ENCODE data around the gene MIPOL1. TPM values are rescaled to one million over a fixed set of nuclear protein-coding genes. Genes with fewer than 3 reads are reported as not detected.
"Not testable (repeated sequence)": the region's sequence is repeated elsewhere in the genome, so short reads cannot be mapped to it uniquely, and the experiment has no call there.

The MIPOL1 gene
- total RNA-seq, 1 experiment from 2014 or later = 13.1 TPM

- H3K4me3 ChIP-seq = no peak overlapping the region
- H3K27ac ChIP-seq = no peak overlapping the region
- intact Hi-C loops (cut with micrococcal nuclease; ENCODE audit: unreplicated experiment) = no loop called here
- ChIA-PET POLR2A (ENCODE audit: unreplicated experiment) (no interaction called here), CTCF (no interaction called here)
- H3K27me3 ChIP-seq (ENCODE audit: insufficient read depth, low read depth) = no peaks in the 10 kb centered on the region
- DNase-seq = no peak
- 0 out of 2 replicates have a peak, but pooled peaks cover 4% of the 10 kb centered on the region for H3F3A ChIP-seq (ENCODE audit: insufficient read depth, low read depth)
- H3K9me3 ChIP-seq (ENCODE audit: insufficient read depth, low read depth) = no peaks in the 10 kb centered on the region
- TF ChIP-seq EZH2 (IDR thresholded peaks at IDR 0.05; ENCODE audit: low read depth) (no peak), CTCF (conservative IDR thresholded peaks at IDR 0.05) (no peak)
- H3K36me3 ChIP-seq (ENCODE audit: low read depth) = no peaks in the 10 kb centered on the region
- no peaks in the 10 kb centered on the region for H3K9me2 ChIP-seq (ENCODE audit: insufficient read depth)
- H4K20me1 ChIP-seq (ENCODE audit: insufficient read depth) = no peaks in the 10 kb centered on the region
- no peak overlapping the region for H2AFZ ChIP-seq
- BruUV-seq (replicated peaks) = no TSS peak
- H3K4me2 ChIP-seq = no peak overlapping the region
- H3K4me1 ChIP-seq (replicated peaks; ENCODE audit: insufficient read depth) = peaks cover 13% of the 10 kb centered on the region
- H3K79me2 ChIP-seq (ENCODE audit: low read depth) = no peaks in the 10 kb centered on the region
Observed at GRCh38 chr14:37551119-37551518, 353.4 kb downstream of the MIPOL1 start.

GRCh38 chr14:37553935-37554550, 356.3 kb downstream of the MIPOL1 start:
- CTCF ChIA-PET = no interaction called here
- BruUV-seq (replicated peaks) = no TSS peak
- Histone ChIP-seq H2AFZ (no peak overlapping the region), H3F3A (ENCODE audit: insufficient read depth, low read depth) (no peaks in the 10 kb centered on the region), H3K4me3 (no peak overlapping the region), H3K4me2 (no peak overlapping the region), H3K9me3 (ENCODE audit: insufficient read depth, low read depth) (no peaks in the 10 kb centered on the region), H3K9me2 (ENCODE audit: insufficient read depth) (no peaks in the 10 kb centered on the region), H4K20me1 (ENCODE audit: insufficient read depth) (no peaks in the 10 kb centered on the region), H3K27ac (no peak overlapping the region), H3K27me3 (ENCODE audit: insufficient read depth, low read depth) (no peaks in the 10 kb centered on the region), H3K4me1 (replicated peaks; ENCODE audit: insufficient read depth) (no peaks in the 10 kb centered on the region), H3K36me3 (ENCODE audit: low read depth) (no peaks in the 10 kb centered on the region), H3K79me2 (ENCODE audit: low read depth) (no peaks in the 10 kb centered on the region)
- TF ChIP-seq EZH2 (IDR thresholded peaks at IDR 0.05; ENCODE audit: low read depth) (no peak), CTCF (conservative IDR thresholded peaks at IDR 0.05) (no peak)
- intact Hi-C loops (cut with micrococcal nuclease; ENCODE audit: unreplicated experiment) = no loop called here
- no peak for DNase-seq
- POLR2A ChIA-PET (ENCODE audit: unreplicated experiment) = no interaction called here

GRCh38 chr14:37555596-37555995, 357.9 kb downstream of the MIPOL1 start:
- H3K4me3 ChIP-seq; H3K36me3 ChIP-seq (ENCODE audit: low read depth); H4K20me1 ChIP-seq (ENCODE audit: insufficient read depth); CTCF ChIA-PET; intact Hi-C loops (cut with micrococcal nuclease; ENCODE audit: unreplicated experiment); DNase-seq; H3K9me2 ChIP-seq (ENCODE audit: insufficient read depth); H3K4me2 ChIP-seq; H3F3A ChIP-seq (ENCODE audit: insufficient read depth, low read depth); POLR2A ChIA-PET (ENCODE audit: unreplicated experiment); H3K27me3 ChIP-seq (ENCODE audit: insufficient read depth, low read depth); H3K9me3 ChIP-seq (ENCODE audit: insufficient read depth, low read depth); H3K79me2 ChIP-seq (ENCODE audit: low read depth); H3K27ac ChIP-seq; H3K4me1 ChIP-seq (replicated peaks; ENCODE audit: insufficient read depth); BruUV-seq (replicated peaks); H2AFZ ChIP-seq: not testable (repeated sequence)

- Histone ChIP-seq H3K36me3 (ENCODE audit: low read depth) (0 out of 2 replicates have a peak, but pooled peaks cover 9% of the 10 kb centered on the region), H3K27ac (no peak overlapping the region), H3K9me2 (ENCODE audit: insufficient read depth) (no peaks in the 10 kb centered on the region), H3K4me1 (replicated peaks; ENCODE audit: insufficient read depth) (no peaks in the 10 kb centered on the region), H3K9me3 (ENCODE audit: insufficient read depth, low read depth) (no peaks in the 10 kb centered on the region), H3K4me3 (no peak overlapping the region), H4K20me1 (ENCODE audit: insufficient read depth) (no peaks in the 10 kb centered on the region), H2AFZ (no peak overlapping the region), H3K79me2 (ENCODE audit: low read depth) (no peaks in the 10 kb centered on the region), H3F3A (ENCODE audit: insufficient read depth, low read depth) (no peaks in the 10 kb centered on the region), H3K27me3 (ENCODE audit: insufficient read depth, low read depth) (no peaks in the 10 kb centered on the region), H3K4me2 (no peak overlapping the region)
- BruUV-seq (replicated peaks) = no TSS peak
- intact Hi-C loops (cut with micrococcal nuclease; ENCODE audit: unreplicated experiment) = no loop called here
- no peak for DNase-seq
- TF ChIP-seq CTCF (conservative IDR thresholded peaks at IDR 0.05) (no peak), EZH2 (IDR thresholded peaks at IDR 0.05; ENCODE audit: low read depth) (no peak)
- POLR2A ChIA-PET (ENCODE audit: unreplicated experiment) = no interaction called here
- CTCF ChIA-PET = interaction anchor here (0.6 kb wide), 1 partner anchor 14 kb away, joined by 3 read pairs; no protein-coding TSS in a partner anchor
Observed at GRCh38 chr14:37558740-37559139, 361.0 kb downstream of the MIPOL1 start.
